ENCODE measurements around the gene PANX1. TPM values are rescaled to one million over a fixed set of nuclear protein-coding genes. Genes with fewer than 3 reads are reported as not detected.

The PANX1 gene
- total RNA-seq, 1 experiment from 2014 or later, result 37.5 TPM

GRCh38 chr11:94168882-94169281 lies 40.2 kb downstream of the PANX1 start:
- Histone ChIP-seq H2AFZ (ENCODE audit: low read length) (no peak overlapping the region), H4K8ac (replicated peaks; ENCODE audit: insufficient read length, low read depth, low read length) (no peak overlapping the region), H3K27ac (ENCODE audit: insufficient read length, low read depth, low read length) (no peak overlapping the region), H3K9ac (ENCODE audit: extremely low read depth, insufficient read length, low read length) (no peak overlapping the region), H3K23ac (ENCODE audit: insufficient read length, low read depth, low read length) (no peak overlapping the region), H4K20me1 (ENCODE audit: control insufficient read depth, insufficient read depth, insufficient read length) (peaks cover 2% of the 10 kb centered on the region), H3K9me3 (ENCODE audit: control insufficient read depth, low read depth, low read length) (no peaks in the 10 kb centered on the region), H3K4me2 (ENCODE audit: insufficient read depth, insufficient read length, low read length) (no peak overlapping the region), H2BK120ac (ENCODE audit: low read depth, low read length, poor library complexity, severe bottlenecking) (no peak overlapping the region), H3T11ph (ENCODE audit: low read length) (no peak overlapping the region), H2BK20ac (ENCODE audit: low read depth, low read length, poor library complexity, severe bottlenecking) (no peak overlapping the region), H3K79me1 (ENCODE audit: insufficient read depth, low read depth, low read length, poor library complexity, severe bottlenecking) (peaks cover 16% of the 10 kb centered on the region), H3K27me3 (ENCODE audit: insufficient read depth, low read length) (no peaks in the 10 kb centered on the region), H4K91ac (ENCODE audit: insufficient read length, low read depth, low read length) (no peak overlapping the region), H3K4ac (ENCODE audit: low read depth, low read length) (no peak overlapping the region), H3K4me1 (ENCODE audit: insufficient read depth, low read length) (peaks cover 4% of the 10 kb centered on the region; the same call in 1 of the 2 replicates), H2BK5ac (ENCODE audit: insufficient read length, low read length) (no peak overlapping the region), H3K14ac (ENCODE audit: insufficient read depth, low read length) (no peak overlapping the region), H3K23me2 (ENCODE audit: insufficient read length, low read depth, low read length, poor library complexity, severe bottlenecking) (no peaks in the 10 kb centered on the region), H2BK15ac (ENCODE audit: low read depth, low read length) (no peak overlapping the region), H3K18ac (ENCODE audit: insufficient read length, low read depth, low read length) (no peak overlapping the region), H2BK12ac (ENCODE audit: insufficient read length, low read depth, low read length) (no peak overlapping the region), H4K5ac (ENCODE audit: insufficient read length, low read depth, low read length) (no peak overlapping the region), H3K79me2 (ENCODE audit: insufficient read depth, low read length) (peaks cover 33% of the 10 kb centered on the region; the same call in 1 of the 2 replicates), H3K56ac (ENCODE audit: insufficient read length, low read depth, low read length) (no peak overlapping the region), H2AK5ac (ENCODE audit: insufficient read length, low read length) (no peak overlapping the region)
- Mint-ChIP-seq H3K27me3 (ENCODE audit: low read depth) (no peaks in the 10 kb centered on the region), H3K4me1 (peaks cover 52 to 70% of the 10 kb centered on the region in 2 experiments), H3K4me3 (no peak overlapping the region), H3K9me3 (peaks cover 7 to 9% of the 10 kb centered on the region in 2 experiments; a peak in 4 of 5 replicates), H3K27ac (no peak overlapping the region), H3K36me3 (ENCODE audit: insufficient read depth in 1 of 3, low read depth in 3 of 3) (peaks cover 11 to 41% (median 25%) of the 10 kb centered on the region in 3 experiments)
- no peak for TF ChIP-seq CTCF (conservative IDR thresholded peaks at IDR 0.05)
- WGBS (ENCODE audit: extremely low coverage, insufficient read length, low lambda C conversion rate), result no CpG with 5 or more reads among the region's 1 CpG
- DNase-seq, result no peak

Measured in H9 (cell line).